Tibial nerve (tissue), 3 donors: ENCODE measurements around the gene ASIC1.

Experiments used
- POLR2A ChIP-seq, 2 donors: fragments of 450-650 bp; IDR thresholded peaks; one replicate each; pipeline ENCODE4 v1.6.1; 2017; ENCODE audit warnings: antibody characterized with exemption in 2 of 2, mild to moderate bottlenecking in 2 of 2, moderate library complexity in 2 of 2
- TF ChIP-seq, protein P1 (sequence below), 5 experiments: fragments of 200-600 bp in 3 of 5; fragments of 450-650 bp in 2 of 5; sonication (generic) in 3 of 5; IDR thresholded peaks; one replicate each; pipeline ENCODE4 v1.5.1; 2016 to 2019; ENCODE audit warnings: antibody characterized with exemption in 5 of 5, mild to moderate bottlenecking in 3 of 5, moderate library complexity in 2 of 5

DNA sequence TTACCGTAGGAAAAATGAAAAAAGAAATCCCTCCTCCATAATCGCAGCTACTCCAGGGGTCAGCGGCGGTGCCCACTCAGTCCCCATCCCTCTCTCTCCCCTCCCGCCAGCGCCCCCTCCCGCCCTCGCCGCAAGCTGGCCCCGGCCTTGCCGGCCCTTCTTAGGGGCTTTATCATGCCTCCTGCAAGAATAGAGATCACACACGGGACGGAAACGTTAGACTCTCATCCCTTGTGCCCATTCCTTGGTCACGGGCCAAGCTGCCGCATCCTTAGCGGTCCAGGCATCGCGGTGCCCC is 53.9 kb downstream of the ASIC1 start:
- TF ChIP-seq, protein P1, sequence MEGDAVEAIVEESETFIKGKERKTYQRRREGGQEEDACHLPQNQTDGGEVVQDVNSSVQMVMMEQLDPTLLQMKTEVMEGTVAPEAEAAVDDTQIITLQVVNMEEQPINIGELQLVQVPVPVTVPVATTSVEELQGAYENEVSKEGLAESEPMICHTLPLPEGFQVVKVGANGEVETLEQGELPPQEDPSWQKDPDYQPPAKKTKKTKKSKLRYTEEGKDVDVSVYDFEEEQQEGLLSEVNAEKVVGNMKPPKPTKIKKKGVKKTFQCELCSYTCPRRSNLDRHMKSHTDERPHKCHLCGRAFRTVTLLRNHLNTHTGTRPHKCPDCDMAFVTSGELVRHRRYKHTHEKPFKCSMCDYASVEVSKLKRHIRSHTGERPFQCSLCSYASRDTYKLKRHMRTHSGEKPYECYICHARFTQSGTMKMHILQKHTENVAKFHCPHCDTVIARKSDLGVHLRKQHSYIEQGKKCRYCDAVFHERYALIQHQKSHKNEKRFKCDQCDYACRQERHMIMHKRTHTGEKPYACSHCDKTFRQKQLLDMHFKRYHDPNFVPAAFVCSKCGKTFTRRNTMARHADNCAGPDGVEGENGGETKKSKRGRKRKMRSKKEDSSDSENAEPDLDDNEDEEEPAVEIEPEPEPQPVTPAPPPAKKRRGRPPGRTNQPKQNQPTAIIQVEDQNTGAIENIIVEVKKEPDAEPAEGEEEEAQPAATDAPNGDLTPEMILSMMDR (IDR thresholded peaks at IDR 0.05), result no peak
- no peak for TF ChIP-seq POLR2A (IDR thresholded peaks at IDR 0.05)
